GM18508 (cell line): ENCODE results near the gene ENPP1.

Experiments used
- ATAC-seq: cut with Tn5 transposase; IDR thresholded peaks from one replicate; pipeline ENCODE4 v1.9.1; 2021; ENCODE audit warnings: moderate number of reproducible peaks; ENCODE audit not compliant: insufficient read depth, unreplicated experiment

Gene ENPP1

DNA sequence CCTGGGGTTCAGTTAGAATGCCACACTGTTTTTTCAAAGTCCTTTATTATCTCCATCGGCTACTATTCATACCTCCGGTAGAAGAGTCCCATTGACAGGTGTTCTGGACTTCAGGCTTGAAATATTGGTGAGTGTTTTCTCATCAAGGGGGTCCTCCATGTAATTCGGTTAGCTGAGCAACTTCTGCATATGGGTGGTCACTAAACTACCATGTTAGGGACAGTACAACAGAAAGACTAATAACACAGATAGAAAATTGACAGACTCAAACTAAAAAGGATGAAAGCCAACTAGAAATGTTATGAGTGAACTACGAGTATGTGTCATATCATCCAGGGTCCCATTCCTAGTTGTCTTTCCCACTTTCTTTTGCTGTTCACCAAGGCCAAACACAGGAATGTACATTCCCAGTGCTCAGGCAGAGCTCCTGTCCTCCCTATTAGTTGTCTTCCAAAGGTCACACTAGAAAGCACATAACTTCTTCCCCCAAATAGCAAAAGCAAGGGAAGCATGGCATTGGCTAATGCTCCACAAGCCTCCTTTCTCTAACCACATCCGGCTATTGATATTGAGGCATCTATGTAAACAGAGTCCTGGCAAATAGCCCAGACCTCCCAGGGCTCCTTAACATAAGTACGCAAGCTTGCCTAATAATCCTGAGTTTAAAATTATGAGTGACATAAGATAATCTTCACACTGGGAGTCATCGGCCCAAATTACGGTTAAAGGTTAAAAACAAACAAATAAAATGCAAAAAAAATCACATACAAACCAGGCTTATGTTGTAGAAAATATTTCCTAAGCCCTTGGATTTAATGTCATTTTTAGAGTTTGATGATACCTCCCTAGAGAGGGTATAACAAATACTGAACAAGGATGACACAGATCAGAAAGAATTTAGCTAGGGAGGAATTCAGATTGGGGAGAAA lies 130.1 kb downstream of the ENPP1 start:
- no peak for ATAC-seq
